ENCODE measurements around the gene TSPAN9. TPM values are rescaled to one million over a fixed set of nuclear protein-coding genes. Genes with fewer than 3 reads are reported as not detected.

The TSPAN9 gene
- polyA plus RNA-seq, 1 of the 3 experiments (the other 2 are of a cell fraction): 34.9 TPM

GRCh38 chr12:3175238-3175637 lies 98.1 kb downstream of the TSPAN9 start:
- peaks cover 15 to 25% of the 10 kb centered on the region in 2 experiments for H3K4me1 ChIP-seq (ENCODE audit: control insufficient read depth in 1 of 2, insufficient read depth in 2 of 2, low read depth in 1 of 2, low read length in 1 of 2)
- H3K4me2 ChIP-seq: no peak overlapping the region
- no peaks in the 10 kb centered on the region for H3K27me3 ChIP-seq (ENCODE audit: insufficient read depth)
- DNase-seq: no peak
- TF ChIP-seq FOXM1 (IDR thresholded peaks at IDR 0.05; ENCODE audit: low read depth) (no peak), POLR2AphosphoS5 (IDR thresholded peaks at IDR 0.05; ENCODE audit: low read depth, low read length) (no peak), SIN3A (IDR thresholded peaks at IDR 0.05; ENCODE audit: borderline replicate concordance, low read depth, low read length) (no peak), MAX (IDR thresholded peaks at IDR 0.05; ENCODE audit: low read depth) (no peak), GABPA (IDR thresholded peaks at IDR 0.05; ENCODE audit: low read depth) (no peak), MEF2A (IDR thresholded peaks at IDR 0.05; ENCODE audit: borderline replicate concordance, low read depth) (no peak), REST (IDR thresholded peaks at IDR 0.05; ENCODE audit: low read depth, low read length) (no peak), PBX3 (IDR thresholded peaks at IDR 0.05) (no peak), CHD2 (IDR thresholded peaks at IDR 0.05; ENCODE audit: low read length, partially characterized antibody) (no peak), GATA2 (CRISPR knock-in tag; IDR thresholded peaks at IDR 0.05) (no peak), MXI1 (IDR thresholded peaks at IDR 0.05; ENCODE audit: low read depth, low read length) (no peak), RAD21 (IDR thresholded peaks at IDR 0.05; ENCODE audit: low read length) (no peak), SMC3 (IDR thresholded peaks at IDR 0.05; ENCODE audit: low read depth, low read length) (no peak)
- TF ChIP-seq, protein P1, sequence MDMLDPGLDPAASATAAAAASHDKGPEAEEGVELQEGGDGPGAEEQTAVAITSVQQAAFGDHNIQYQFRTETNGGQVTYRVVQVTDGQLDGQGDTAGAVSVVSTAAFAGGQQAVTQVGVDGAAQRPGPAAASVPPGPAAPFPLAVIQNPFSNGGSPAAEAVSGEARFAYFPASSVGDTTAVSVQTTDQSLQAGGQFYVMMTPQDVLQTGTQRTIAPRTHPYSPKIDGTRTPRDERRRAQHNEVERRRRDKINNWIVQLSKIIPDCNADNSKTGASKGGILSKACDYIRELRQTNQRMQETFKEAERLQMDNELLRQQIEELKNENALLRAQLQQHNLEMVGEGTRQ (IDR thresholded peaks at IDR 0.05; ENCODE audit: borderline replicate concordance, low read depth, low read length): no peak
- CTCF ChIA-PET: interaction anchor here (1.1 to 1.5 kb wide), 2 partner anchors 40 to 99 kb away, joined by 4 to 5 read pairs; no protein-coding TSS in a partner anchor
- POLR2A ChIA-PET: no interaction called here
- no peaks in the 10 kb centered on the region for H3K36me3 ChIP-seq (replicated peaks in 1 of 2; ENCODE audit: control insufficient read depth in 1 of 2, insufficient read depth in 2 of 2, low read length in 1 of 2)
- no peaks in the 10 kb centered on the region for H3K9me2 ChIP-seq
- 87% methylated on average over 9 of the region's 10 CpGs for WGBS (ENCODE audit: low lambda C conversion rate)
- no peaks in the 10 kb centered on the region; the same call in 1 of the 2 replicates for H3K79me2 ChIP-seq (ENCODE audit: insufficient read depth)
- no peaks in the 10 kb centered on the region for H3K9me3 ChIP-seq
- H3K27ac ChIP-seq (ENCODE audit: low read depth in 2 of 2, low read length in 1 of 2): no peak overlapping the region
- H2AFZ ChIP-seq (ENCODE audit: low read depth): no peak overlapping the region
- H3K9ac ChIP-seq: no peak overlapping the region
- no peak overlapping the region for H3K4me3 ChIP-seq (ENCODE audit: low read depth in 2 of 2, low read length in 1 of 2)
- H3F3A ChIP-seq (replicated peaks; ENCODE audit: insufficient read depth): peaks cover 15% of the 10 kb centered on the region
- H4K20me1 ChIP-seq (ENCODE audit: insufficient read depth): no peaks in the 10 kb centered on the region

Data from SK-N-SH (cell line).